HCT116 (cell line): ENCODE data around the gene EPHA4. TPM values are rescaled to one million over a fixed set of nuclear protein-coding genes. Genes with fewer than 3 reads are reported as not detected.

Experiments
- ATAC-seq: fragments of 200-7000 bp; cut with Tn5 transposase; 2 replicates; pipeline ENCODE4 v1.9.1; 2020; ENCODE audit warnings: mild to moderate bottlenecking, moderate library complexity
- BruUV-seq: library from RNA; stranded (reverse); fragments of 400-500 nt; replicated peaks from 2 replicates; lab custom pipeline; 2021; lab: Mats Ljungman, UMichigan
- CTCF ChIA-PET: fragments of 300-600 bp; sonication (Branson Sonifier 250); formaldehyde crosslinking; loops from one replicate; lab custom pipeline; 2021; ENCODE audit warnings: antibody characterized with exemption; lab: Charles Lee
- POLR2A ChIA-PET: fragments of 300-600, 350-600 bp; sonication (Branson Sonifier 250); formaldehyde crosslinking; loops from one replicate; lab custom pipeline; 2021; ENCODE audit warnings: antibody characterized with exemption; lab: Charles Lee
- RAD21 ChIA-PET, 2 experiments: fragments of 300-600 bp; sonication (Branson Sonifier 250); formaldehyde crosslinking; loops; one replicate each; lab custom pipeline; 2023; ENCODE audit warnings: low total read pairs in 2 of 2; ENCODE audit not compliant: uncharacterized antibody in 2 of 2, unreplicated experiment in 2 of 2, low non-redundant PET in 1 of 2; lab: Charles Lee
- DNase-seq: peaks from one replicate; pipeline ENCODE4 v3.0.0-alpha.2; 2010; ENCODE audit warnings: low read depth, low spot score
- H2AFZ ChIP-seq: fragments of 200-600 bp; shearing (Covaris generic), sonication (generic); 2 replicates; pipeline ENCODE4 v1.6.1; 2017; ENCODE audit warnings: low read depth, mixed run types, mixed read lengths, antibody characterized with exemption, low read length; ENCODE audit not compliant: poor library complexity, severe bottlenecking
- H3K27ac ChIP-seq: 2 replicates; pipeline ENCODE4 v1.5.1; 2012; ENCODE audit warnings: low read depth, low read length
- H3K27me3 ChIP-seq: fragments of 200-600 bp; sonication (generic); 2 replicates; pipeline ENCODE4 v1.6.1; 2016; ENCODE audit warnings: mixed run types, low read length, mixed read lengths; ENCODE audit not compliant: insufficient read depth
- H3K36me3 ChIP-seq, 2 experiments: fragments of 200-500 bp in 1 of 2; fragments of 200-600 bp in 1 of 2; sonication (Bioruptor generic) in 1 of 2; sonication (generic) in 1 of 2; 2 replicates each; pipeline versions ENCODE4 v1.5.1 to v1.6.1; 2014 to 2016; ENCODE audit warnings: low read length in 2 of 2, inconsistent platforms in 1 of 2, mixed read lengths in 1 of 2, mixed run types in 1 of 2; ENCODE audit not compliant: insufficient read depth in 2 of 2, control insufficient read depth in 1 of 2
- H3K4me1 ChIP-seq, 2 experiments: fragments of 200-600 bp in 1 of 2; sonication (generic) in 1 of 2; 2 replicates each; pipeline versions ENCODE4 v1.5.1 to v1.6.1; 2012 to 2017; ENCODE audit warnings: low read length in 2 of 2, inconsistent platforms in 1 of 2, mild to moderate bottlenecking in 1 of 2, mixed read lengths in 1 of 2, mixed run types in 1 of 2, moderate library complexity in 1 of 2; ENCODE audit not compliant: insufficient read depth in 2 of 2, control insufficient read depth in 1 of 2
- H3K4me2 ChIP-seq: fragments of 200-600 bp; sonication (generic); 2 replicates; pipeline ENCODE4 v1.6.1; 2017; ENCODE audit warnings: mixed run types, low read length, mixed read lengths
- H3K4me3 ChIP-seq, 2 experiments: fragments of 200-600 bp in 1 of 2; sonication (generic) in 1 of 2; replicated peaks in 1 of 2; 2 replicates each; pipeline ENCODE4 v1.5.1; 2011 to 2016; ENCODE audit warnings: low read length in 2 of 2, control low read depth in 1 of 2, low read depth in 1 of 2, mild to moderate bottlenecking in 1 of 2, mixed read lengths in 1 of 2, mixed run types in 1 of 2
- H3K79me2 ChIP-seq: fragments of 200-600 bp; sonication (generic); 2 replicates; pipeline ENCODE4 v1.6.1; 2017; ENCODE audit warnings: mild to moderate bottlenecking, mixed run types, low read length, moderate library complexity, mixed read lengths; ENCODE audit not compliant: insufficient read depth
- H3K9ac ChIP-seq: fragments of 200-600 bp; sonication (generic); 2 replicates; pipeline ENCODE4 v1.6.1; 2016; ENCODE audit warnings: low read length, mixed read lengths
- H3K9me2 ChIP-seq: fragments of 200-600 bp; sonication (generic), shearing (Covaris generic); 2 replicates; pipeline ENCODE4 v1.6.1; 2017; ENCODE audit warnings: mixed run types, mild to moderate bottlenecking, moderate library complexity; ENCODE audit not compliant: insufficient read depth
- H3K9me3 ChIP-seq, 2 experiments: fragments of 200-500 bp in 1 of 2; fragments of 200-600 bp in 1 of 2; sonication (Bioruptor generic) in 1 of 2; sonication (generic) in 1 of 2; 2 replicates each; pipeline ENCODE4 v1.6.1; 2014 to 2017; ENCODE audit warnings: low read length in 2 of 2, mixed read lengths in 2 of 2, inconsistent platforms in 1 of 2, low read depth in 1 of 2, mild to moderate bottlenecking in 1 of 2, mixed run types in 1 of 2, moderate library complexity in 1 of 2; ENCODE audit not compliant: control insufficient read depth in 1 of 2, insufficient read depth in 1 of 2
- H4K20me1 ChIP-seq: fragments of 200-600 bp; sonication (generic), shearing (Covaris generic); 2 replicates; pipeline ENCODE4 v1.6.1; 2017; ENCODE audit warnings: mixed run types, mild to moderate bottlenecking, moderate library complexity; ENCODE audit not compliant: insufficient read depth
- CBX3 ChIP-seq: IDR thresholded peaks from 2 replicates; pipeline ENCODE4 v1.6.1; 2012; ENCODE audit warnings: low read depth
- EGR1 ChIP-seq: IDR thresholded peaks from 2 replicates; pipeline ENCODE4 v1.6.1; 2012; ENCODE audit warnings: low read depth
- EZH2 ChIP-seq: fragments of 200-600 bp; sonication (generic); IDR thresholded peaks from 2 replicates; pipeline ENCODE4 v1.6.1; 2017; ENCODE audit warnings: antibody characterized with exemption, mixed run types
- EZH2phosphoT487 ChIP-seq: fragments of 200-600 bp; IDR thresholded peaks from 2 replicates; pipeline ENCODE4 v1.6.1; 2018; ENCODE audit warnings: antibody characterized with exemption, borderline replicate concordance
- REST ChIP-seq: IDR thresholded peaks from 2 replicates; pipeline ENCODE4 v1.6.1; 2012; ENCODE audit warnings: low read depth
- SIN3A ChIP-seq: IDR thresholded peaks from 2 replicates; pipeline ENCODE4 v1.6.1; 2012; ENCODE audit warnings: low read depth
- SP1 ChIP-seq: IDR thresholded peaks from 2 replicates; pipeline ENCODE4 v1.6.1; 2012; ENCODE audit warnings: low read depth
- SRF ChIP-seq: IDR thresholded peaks from 2 replicates; pipeline ENCODE4 v1.6.1; 2012; ENCODE audit warnings: low read depth
- TCF7L2 ChIP-seq: IDR thresholded peaks from 2 replicates; pipeline ENCODE4 v1.7.0; 2011; ENCODE audit warnings: borderline replicate concordance, inconsistent platforms; ENCODE audit not compliant: insufficient read depth, insufficient read length; ENCODE audit errors: extremely low read depth
- YY1 ChIP-seq: IDR thresholded peaks from 2 replicates; pipeline ENCODE4 v1.6.1; 2011; ENCODE audit warnings: low read length, low read depth, moderate library complexity, mild to moderate bottlenecking; ENCODE audit not compliant: insufficient replicate concordance; ENCODE audit errors: extremely low read depth
- intact Hi-C: fragments of 100-400 bp; cut with micrococcal nuclease; formaldehyde crosslinking; loops from 2 replicates; pipeline ENCODE4 v1.10.0; 2022
- total RNA-seq: library from RNA; stranded (reverse); gene quantifications from one replicate; pipeline ENCODE4 v1.2.1, GENCODE V29; 2021; ENCODE audit not compliant: unreplicated experiment
- TF ChIP-seq, protein P1 (sequence below): IDR thresholded peaks from 2 replicates; pipeline ENCODE4 v1.6.1; 2011; ENCODE audit warnings: mild to moderate bottlenecking, low read length, moderate library complexity; ENCODE audit not compliant: insufficient replicate concordance; ENCODE audit errors: extremely low read depth

The EPHA4 gene
- total RNA-seq, 1 experiment from 2014 or later: 3.5 TPM

- H3K4me3 ChIP-seq: no peak overlapping the region
- no peak overlapping the region for H3K4me2 ChIP-seq
- DNase-seq: no peak
Measured at GRCh38 chr2:221518935-221519625, 53.0 kb downstream of the EPHA4 start.

DNA sequence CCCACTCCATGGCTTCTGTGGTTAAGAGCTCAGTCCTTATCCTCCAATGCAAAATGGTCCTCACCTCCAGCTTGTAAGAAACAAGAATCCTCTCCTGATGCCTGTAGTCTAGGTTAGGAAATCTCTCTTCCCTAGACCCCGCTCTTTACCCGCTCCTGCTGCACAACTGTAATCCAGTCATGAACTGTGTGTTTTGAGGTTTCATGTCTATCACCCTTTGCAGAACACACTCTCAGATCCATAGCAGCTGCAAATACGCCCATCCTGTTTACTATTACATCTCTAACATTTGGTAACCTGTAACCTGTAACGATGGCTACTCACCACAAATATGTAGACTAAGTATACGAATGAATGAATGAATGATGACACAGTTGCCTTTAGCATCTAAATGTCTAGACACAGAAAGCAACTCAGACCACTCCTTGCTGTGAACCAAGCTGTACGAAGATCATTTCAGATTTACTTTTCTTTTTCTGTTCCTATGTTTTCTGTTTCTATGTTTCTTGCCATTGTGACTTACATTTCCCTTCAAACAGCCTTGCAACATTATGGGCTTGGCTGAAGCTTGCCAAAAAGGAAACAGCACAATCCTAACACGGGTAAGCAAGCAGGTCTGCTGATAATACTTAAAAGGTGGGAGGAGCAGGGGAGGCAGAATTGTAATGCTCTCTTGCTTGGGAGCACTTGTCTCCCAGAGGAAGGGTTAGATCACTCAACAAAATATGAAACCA, 53.7 kb downstream of the EPHA4 start:
- BruUV-seq: no TSS peak
- Histone ChIP-seq H3K4me1 (no peaks in the 10 kb centered on the region), H3K36me3 (no peaks in the 10 kb centered on the region), H2AFZ (no peak overlapping the region), H3K9me3 (no peaks in the 10 kb centered on the region), H3K4me3 (no peak overlapping the region), H3K4me2 (no peak overlapping the region), H3K9ac (no peak overlapping the region), H3K79me2 (no peaks in the 10 kb centered on the region)
- CTCF ChIA-PET: no interaction called here
- intact Hi-C loops: no loop called here
- ATAC-seq (no peak), DNase-seq (no peak)
- POLR2A ChIA-PET: no interaction called here
- RAD21 ChIA-PET: no interaction called here
- no peak for TF ChIP-seq SIN3A
- TF ChIP-seq REST: no peak
- no peak for TF ChIP-seq SRF
- TF ChIP-seq EGR1: no peak
- TF ChIP-seq EZH2phosphoT487: no peak
- TF ChIP-seq EZH2: no peak
- TF ChIP-seq, protein P1, sequence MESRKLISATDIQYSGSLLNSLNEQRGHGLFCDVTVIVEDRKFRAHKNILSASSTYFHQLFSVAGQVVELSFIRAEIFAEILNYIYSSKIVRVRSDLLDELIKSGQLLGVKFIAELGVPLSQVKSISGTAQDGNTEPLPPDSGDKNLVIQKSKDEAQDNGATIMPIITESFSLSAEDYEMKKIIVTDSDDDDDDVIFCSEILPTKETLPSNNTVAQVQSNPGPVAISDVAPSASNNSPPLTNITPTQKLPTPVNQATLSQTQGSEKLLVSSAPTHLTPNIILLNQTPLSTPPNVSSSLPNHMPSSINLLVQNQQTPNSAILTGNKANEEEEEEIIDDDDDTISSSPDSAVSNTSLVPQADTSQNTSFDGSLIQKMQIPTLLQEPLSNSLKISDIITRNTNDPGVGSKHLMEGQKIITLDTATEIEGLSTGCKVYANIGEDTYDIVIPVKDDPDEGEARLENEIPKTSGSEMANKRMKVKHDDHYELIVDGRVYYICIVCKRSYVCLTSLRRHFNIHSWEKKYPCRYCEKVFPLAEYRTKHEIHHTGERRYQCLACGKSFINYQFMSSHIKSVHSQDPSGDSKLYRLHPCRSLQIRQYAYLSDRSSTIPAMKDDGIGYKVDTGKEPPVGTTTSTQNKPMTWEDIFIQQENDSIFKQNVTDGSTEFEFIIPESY: no peak
- no peak for TF ChIP-seq CBX3
- no peak for TF ChIP-seq TCF7L2
- no peak for TF ChIP-seq SP1
- no peak for TF ChIP-seq YY1
- TF ChIP-seq, all 23 proteins: peak for 0
- no peak overlapping the region for H3K27ac ChIP-seq
- H3K9me2 ChIP-seq: no peaks in the 10 kb centered on the region
- H3K27me3 ChIP-seq: peaks cover 3% of the 10 kb centered on the region; the same call in 1 of the 2 replicates
- H4K20me1 ChIP-seq: no peaks in the 10 kb centered on the region

More at GRCh38 chr2:221518935-221519625, 53.0 kb downstream of the EPHA4 start:
- Histone ChIP-seq H3K27ac (no peak overlapping the region), H3K79me2 (no peaks in the 10 kb centered on the region), H3K36me3 (no peaks in the 10 kb centered on the region), H3K9me3 (no peaks in the 10 kb centered on the region), H3K4me1 (no peaks in the 10 kb centered on the region), H3K9me2 (no peaks in the 10 kb centered on the region), H3K27me3 (peaks cover 3% of the 10 kb centered on the region; the same call in 1 of the 2 replicates), H3K9ac (no peak overlapping the region), H2AFZ (no peak overlapping the region), H4K20me1 (no peaks in the 10 kb centered on the region)
- POLR2A ChIA-PET: no interaction called here
- no peak for ATAC-seq
- CTCF ChIA-PET: no interaction called here
- BruUV-seq: no TSS peak
- TF ChIP-seq YY1: no peak
- TF ChIP-seq SP1: no peak
- TF ChIP-seq EZH2phosphoT487: no peak
- RAD21 ChIA-PET: no interaction called here
- intact Hi-C loops: no loop called here
